T-cell (primary cell): ENCODE measurements around the gene BTBD7. TPM values are rescaled to one million over a fixed set of nuclear protein-coding genes. Genes with fewer than 3 reads are reported as not detected.

ENCODE experiments used
- ATAC-seq, 4 experiments: fragments of 200-7000 bp in 3 of 4; fragments of 150-1000 bp in 1 of 4; cut with Tn5 transposase; replicated peaks in 1 of 4; 1 replicate in 3 of 4; 2 replicates in 1 of 4; pipeline ENCODE4 v1.10.0; 2021; ENCODE audit warnings: moderate library complexity in 3 of 4, mild to moderate bottlenecking in 2 of 4, moderate number of reproducible peaks in 1 of 4
- CTCF ChIA-PET, 2 donors: fragments of 300-600 bp; sonication (Branson Sonifier 250); formaldehyde crosslinking; loops; one replicate each; lab custom pipeline; 2022; ENCODE audit warnings: antibody characterized with exemption in 2 of 2; lab: Charles Lee
- POLR2A ChIA-PET, 2 donors: fragments of 300-600 bp; sonication (Branson Sonifier 250); formaldehyde crosslinking; loops; one replicate each; lab custom pipeline; 2022; ENCODE audit warnings: antibody characterized with exemption in 2 of 2; lab: Charles Lee
- DNase-seq, 35 experiments: peaks; one replicate each; pipeline versions ENCODE4 v3.0.0 to v3.0.0-alpha.2; 2013 to 2023
- H3K27ac ChIP-seq: one replicate; pipeline ENCODE4 v1.5.1; 2013; ENCODE audit warnings: low read length
- H3K27me3 ChIP-seq, 2 experiments: replicated peaks in 1 of 2; 1 replicate in 1 of 2; 2 replicates in 1 of 2; pipeline versions ENCODE4 v1.6.1 to v1.7.0; 2013; ENCODE audit warnings: low read length in 1 of 2, mixed read lengths in 1 of 2; ENCODE audit not compliant: control insufficient read depth in 2 of 2, insufficient read depth in 2 of 2; ENCODE audit errors: extremely low read depth in 1 of 2
- H3K36me3 ChIP-seq, 2 donors: 1 replicate in 1 of 2; 2 replicates in 1 of 2; pipeline versions ENCODE4 v1.6.1 to v1.7.0; 2013; ENCODE audit warnings: low read length in 1 of 2; ENCODE audit not compliant: control insufficient read depth in 2 of 2, insufficient read depth in 1 of 2; ENCODE audit errors: extremely low read depth in 1 of 2
- H3K4me1 ChIP-seq, 2 experiments: 1 replicate in 1 of 2; 2 replicates in 1 of 2; pipeline versions ENCODE4 v1.6.1 to v1.7.0; 2013; ENCODE audit warnings: low read length in 2 of 2, mixed read lengths in 1 of 2; ENCODE audit not compliant: insufficient read depth in 2 of 2, control insufficient read depth in 1 of 2; ENCODE audit errors: extremely low read depth in 1 of 2
- H3K4me3 ChIP-seq, 2 donors: 1 replicate in 1 of 2; 2 replicates in 1 of 2; pipeline versions ENCODE4 v1.5.1 to v1.7.0; 2013; ENCODE audit warnings: mild to moderate bottlenecking in 2 of 2, low read length in 1 of 2, moderate library complexity in 1 of 2; ENCODE audit not compliant: control insufficient read depth in 1 of 2; ENCODE audit errors: extremely low read depth in 1 of 2
- H3K9me3 ChIP-seq: 2 replicates; pipeline ENCODE4 v1.7.0; 2013
- H3K27ac Mint-ChIP-seq, 2 donors: one replicate each; pipeline ENCODE4 v1.8.0; 2020 to 2021; ENCODE audit warnings: mild to moderate bottlenecking in 2 of 2, mixed read lengths in 2 of 2
- H3K27me3 Mint-ChIP-seq, 2 donors: one replicate each; pipeline ENCODE4 v1.8.0; 2021 to 2022; ENCODE audit warnings: mixed read lengths in 2 of 2
- H3K36me3 Mint-ChIP-seq: one replicate; pipeline ENCODE4 v1.8.0; 2021; ENCODE audit warnings: mixed read lengths
- H3K4me1 Mint-ChIP-seq, 3 donors: one replicate each; pipeline ENCODE4 v1.8.0; 2020 to 2022; ENCODE audit warnings: mixed read lengths in 3 of 3, mild to moderate bottlenecking in 1 of 3
- H3K4me3 Mint-ChIP-seq, 3 donors: one replicate each; pipeline ENCODE4 v1.8.0; 2020 to 2022; ENCODE audit warnings: mild to moderate bottlenecking in 3 of 3, mixed read lengths in 3 of 3, moderate library complexity in 3 of 3
- H3K9me3 Mint-ChIP-seq, 3 donors: one replicate each; pipeline ENCODE4 v1.8.0; 2020 to 2022; ENCODE audit warnings: mixed read lengths in 3 of 3
- WGBS: methylation state at CpG from one replicate; pipeline ENCODE4 v1.1.5; 2013; ENCODE audit warnings: missing lambda C conversion rate; ENCODE audit not compliant: insufficient coverage; 5-methylcytosine and 5-hydroxymethylcytosine counted together
- total RNA-seq, 35 experiments: library from RNA in 6 of 35; stranded (reverse) in 6 of 35; fragments of 120-200 nt in 1 of 35; gene quantifications; one replicate each; pipeline versions ENCODE4 v1.2.1 to v1.2.4 and lab custom pipeline; 2013 to 2026

BTBD7 gene
- total RNA-seq, 5 donors from 2014 or later (not counting 1 experiment from before 2014, with no cell fraction given): 21.6 to 26.1 (median 26.0) TPM

- H3K9me3 Mint-ChIP-seq: no peaks in the 10 kb centered on the region
- H3K4me3 Mint-ChIP-seq: no peak overlapping the region
- H3K36me3 Mint-ChIP-seq: peaks cover 5% of the 10 kb centered on the region
- H3K4me1 ChIP-seq: no peaks in the 10 kb centered on the region
- ChIA-PET POLR2A (no interaction called here), CTCF (interaction anchor here (0.6 to 0.7 kb wide), 2 partner anchors 55 kb away, joined by 4 to 6 read pairs; no protein-coding TSS in a partner anchor)
- ATAC-seq (no peak), DNase-seq (no peak)
- H3K27me3 Mint-ChIP-seq: no peaks in the 10 kb centered on the region
- no peak overlapping the region for H3K27ac ChIP-seq
- H3K4me3 ChIP-seq: no peak overlapping the region
- no peak overlapping the region for H3K27ac Mint-ChIP-seq
- no peaks in the 10 kb centered on the region for H3K27me3 ChIP-seq
- no peaks in the 10 kb centered on the region for H3K9me3 ChIP-seq
- 91% methylated on average over 4 of the region's 6 CpGs for WGBS
- peaks cover 24 to 51% (median 48%) of the 10 kb centered on the region in 3 donors for H3K4me1 Mint-ChIP-seq
- H3K36me3 ChIP-seq: no peaks in the 10 kb centered on the region
Observed at GRCh38 chr14:93299866-93300265, 33.0 kb downstream of the BTBD7 start.

GRCh38 chr14:93299416-93299815 is 33.4 kb downstream of the BTBD7 start:
- Histone ChIP-seq H3K27ac (no peak overlapping the region), H3K36me3 (no peaks in the 10 kb centered on the region), H3K4me1 (no peaks in the 10 kb centered on the region), H3K27me3 (no peaks in the 10 kb centered on the region), H3K9me3 (no peaks in the 10 kb centered on the region), H3K4me3 (no peak overlapping the region)
- ATAC-seq: no peak
- WGBS: no CpG with 5 or more reads among the region's 3 CpGs
- Mint-ChIP-seq H3K9me3 (no peaks in the 10 kb centered on the region), H3K4me1 (peaks cover 20 to 49% (median 45%) of the 10 kb centered on the region in 3 donors), H3K27ac (no peak overlapping the region), H3K27me3 (no peaks in the 10 kb centered on the region), H3K36me3 (peaks cover 8% of the 10 kb centered on the region), H3K4me3 (no peak overlapping the region)
- CTCF ChIA-PET: no interaction called here
- POLR2A ChIA-PET: no interaction called here
- no peak for DNase-seq

GRCh38 chr14:93295541-93296220 is 37.2 kb downstream of the BTBD7 start:
- DNase-seq (no peak), ATAC-seq (no peak)
- Mint-ChIP-seq H3K36me3 (peaks cover 24% of the 10 kb centered on the region), H3K27me3 (no peaks in the 10 kb centered on the region), H3K27ac (no peak overlapping the region), H3K4me1 (peaks cover 9 to 45% (median 32%) of the 10 kb centered on the region in 3 donors), H3K9me3 (no peaks in the 10 kb centered on the region), H3K4me3 (no peak overlapping the region)
- Histone ChIP-seq H3K27ac (no peak overlapping the region), H3K27me3 (no peaks in the 10 kb centered on the region), H3K9me3 (no peaks in the 10 kb centered on the region), H3K4me3 (no peak overlapping the region), H3K4me1 (no peaks in the 10 kb centered on the region), H3K36me3 (peaks cover 0 to 4% of the 10 kb centered on the region in 2 donors)
- ChIA-PET POLR2A (interaction anchor here in 1 of 2 donors (0.6 kb wide), 1 partner anchor 40 kb away, joined by 3 read pairs; no protein-coding TSS in a partner anchor), CTCF (no interaction called here)
- no CpG with 5 or more reads among the region's 6 CpGs for WGBS

GRCh38 chr14:93286212-93286890 is 46.5 kb downstream of the BTBD7 start:
- Mint-ChIP-seq H3K9me3 (no peaks in the 10 kb centered on the region), H3K4me1 (peaks cover 17 to 27% (median 21%) of the 10 kb centered on the region in 3 donors), H3K27me3 (no peaks in the 10 kb centered on the region), H3K36me3 (peaks cover 37% of the 10 kb centered on the region), H3K4me3 (no peak overlapping the region), H3K27ac (no peak overlapping the region)
- peaks cover 0 to 23% of the 10 kb centered on the region in 2 donors for H3K36me3 ChIP-seq
- WGBS: 82% methylated on average over 2 of the region's 4 CpGs
- H3K27ac ChIP-seq: no peak overlapping the region
- no peak for DNase-seq
- no peak for ATAC-seq
- ChIA-PET CTCF (no interaction called here), POLR2A (no interaction called here)
- H3K4me3 ChIP-seq: no peak overlapping the region
- no peaks in the 10 kb centered on the region for H3K9me3 ChIP-seq
- no peaks in the 10 kb centered on the region for H3K4me1 ChIP-seq
- no peaks in the 10 kb centered on the region for H3K27me3 ChIP-seq

GRCh38 chr14:93285044-93285443 is 47.8 kb downstream of the BTBD7 start:
- H3K27ac ChIP-seq: no peak overlapping the region
- no peak overlapping the region for H3K4me3 ChIP-seq
- H3K4me1 Mint-ChIP-seq: peaks cover 17 to 27% (median 26%) of the 10 kb centered on the region in 3 donors
- H3K36me3 ChIP-seq: peaks cover 0 to 23% of the 10 kb centered on the region in 2 donors
- no peaks in the 10 kb centered on the region for H3K27me3 Mint-ChIP-seq
- ATAC-seq: no peak
- no peaks in the 10 kb centered on the region for H3K9me3 Mint-ChIP-seq
- H3K9me3 ChIP-seq: no peaks in the 10 kb centered on the region
- H3K27ac Mint-ChIP-seq: no peak overlapping the region
- POLR2A ChIA-PET: no interaction called here
- no peaks in the 10 kb centered on the region for H3K27me3 ChIP-seq
- no peak overlapping the region for H3K4me3 Mint-ChIP-seq
- H3K36me3 Mint-ChIP-seq: peaks cover 37% of the 10 kb centered on the region
- H3K4me1 ChIP-seq: peaks cover 0 to 3% of the 10 kb centered on the region in 2 experiments
- CTCF ChIA-PET: no interaction called here
- no peak for DNase-seq
- no CpG with 5 or more reads among the region's 2 CpGs for WGBS

GRCh38 chr14:93281937-93282336 is 50.9 kb downstream of the BTBD7 start:
- Mint-ChIP-seq H3K4me3 (no peak overlapping the region), H3K27me3 (no peaks in the 10 kb centered on the region), H3K9me3 (no peaks in the 10 kb centered on the region), H3K27ac (no peak overlapping the region), H3K36me3 (peaks cover 26% of the 10 kb centered on the region), H3K4me1 (peaks cover 16 to 21% (median 16%) of the 10 kb centered on the region in 3 donors)
- H3K4me1 ChIP-seq: peaks cover 0 to 3% of the 10 kb centered on the region in 2 experiments
- ATAC-seq: no peak
- H3K4me3 ChIP-seq: no peak overlapping the region
- POLR2A ChIA-PET: no interaction called here
- no peaks in the 10 kb centered on the region for H3K27me3 ChIP-seq
- no peaks in the 10 kb centered on the region for H3K9me3 ChIP-seq
- no peak for DNase-seq
- no peak overlapping the region for H3K27ac ChIP-seq
- H3K36me3 ChIP-seq: peaks cover 0 to 6% of the 10 kb centered on the region in 2 donors
- WGBS: 100% methylated on average over 1 of the region's 1 CpG
- CTCF ChIA-PET: interaction anchor here in 1 of 2 donors (0.6 kb wide), 1 partner anchor 1810 kb away, joined by 3 read pairs; no protein-coding TSS in a partner anchor
